T1000 (cell line): ENCODE measurements around the gene TNFRSF14.

Experiments used
- DNase-seq: peaks from one replicate; lab custom pipeline; 2025; ENCODE audit warnings: mixed read lengths; lab: John Stamatoyannopoulos, UW

TNFRSF14 gene

GRCh38 chr1:2556277-2556677 lies at the start of gene TNFRSF14:
TNFRSF14 (plus strand) TSS chr1:2556371; CDS start chr1:2556665, 294 bp downstream.
- no peak for DNase-seq

- no peak for DNase-seq
These were observed 49.1 kb upstream of the TNFRSF14 start for GRCh38 chr1:2506901-2507565.

GRCh38 chr1:2507744-2508155 lies 48.4 kb upstream of the TNFRSF14 start:
- no peak for DNase-seq

- no peak for DNase-seq
These were observed 48.0 kb upstream of the TNFRSF14 start for GRCh38 chr1:2508180-2508579.

GRCh38 chr1:2508751-2509150 lies 47.4 kb upstream of the TNFRSF14 start:
- no peak for DNase-seq

GRCh38 chr1:2509589-2509988 lies 46.6 kb upstream of the TNFRSF14 start:
- DNase-seq: no peak

- DNase-seq: no peak
These were observed 45.6 kb upstream of the TNFRSF14 start for GRCh38 chr1:2510366-2511155.

- DNase-seq: no peak
These were observed 43.2 kb upstream of the TNFRSF14 start for GRCh38 chr1:2512862-2513421.

GRCh38 chr1:2513939-2514652 lies 42.1 kb upstream of the TNFRSF14 start:
- DNase-seq: no peak

GRCh38 chr1:2514863-2515762 lies 41.1 kb upstream of the TNFRSF14 start:
- no peak for DNase-seq

- DNase-seq: no peak
These were observed 40.4 kb upstream of the TNFRSF14 start for GRCh38 chr1:2515763-2516080.

GRCh38 chr1:2516124-2516523 lies 40.0 kb upstream of the TNFRSF14 start:
- DNase-seq: no peak

GRCh38 chr1:2516946-2517345 lies 39.2 kb upstream of the TNFRSF14 start:
- no peak for DNase-seq

- DNase-seq: no peak
These were observed 38.2 kb upstream of the TNFRSF14 start for GRCh38 chr1:2517966-2518365.

- DNase-seq: no peak
These were observed 37.6 kb upstream of the TNFRSF14 start for GRCh38 chr1:2518528-2518927.

- no peak for DNase-seq
These were observed 37.0 kb upstream of the TNFRSF14 start for GRCh38 chr1:2519029-2519685.

GRCh38 chr1:2519729-2520128 lies 36.4 kb upstream of the TNFRSF14 start:
- no peak for DNase-seq

GRCh38 chr1:2520206-2520605 lies 36.0 kb upstream of the TNFRSF14 start:
- no peak for DNase-seq

- no peak for DNase-seq
These were observed 35.4 kb upstream of the TNFRSF14 start for GRCh38 chr1:2520806-2521205.

GRCh38 chr1:2522230-2522629 lies 33.9 kb upstream of the TNFRSF14 start:
- DNase-seq: no peak
